ENCODE measurements around the gene CLEC6A.

Gene CLEC6A

GRCh38 chr12:8465301-8465996 lies 9.7 kb downstream of the CLEC6A start:
- Histone ChIP-seq H3K36me3 (ENCODE audit: control insufficient read depth in 1 of 2, insufficient read depth in 2 of 2, low read length in 2 of 2) (no peaks in the 10 kb centered on the region), H3K4ac (ENCODE audit: low read depth, low read length) (no peak overlapping the region), H3K9me3 (ENCODE audit: insufficient read depth, low read depth, low read length) (no peaks in the 10 kb centered on the region), H2BK120ac (ENCODE audit: insufficient read depth, low read length, poor library complexity) (no peak overlapping the region), H2AK5ac (ENCODE audit: low read length) (no peak overlapping the region), H2BK5ac (ENCODE audit: low read depth, low read length, poor library complexity) (no peak overlapping the region), H3K4me2 (ENCODE audit: low read length) (no peak overlapping the region), H3K9ac (ENCODE audit: low read length) (no peak overlapping the region), H3K27me3 (ENCODE audit: insufficient read depth, low read length) (no peaks in the 10 kb centered on the region), H3K23ac (ENCODE audit: low read length) (no peak overlapping the region), H3K14ac (ENCODE audit: low read length) (no peak overlapping the region), H3K79me2 (ENCODE audit: control insufficient read depth, insufficient read depth, low read length, poor library complexity) (no peaks in the 10 kb centered on the region), H3K79me1 (ENCODE audit: low read length) (no peaks in the 10 kb centered on the region), H2BK12ac (ENCODE audit: low read length) (no peak overlapping the region), H4K12ac (ENCODE audit: low read depth, low read length) (no peak overlapping the region), H3K4me3 (ENCODE audit: low read depth, low read length) (no peak overlapping the region), H4K91ac (ENCODE audit: low read depth, low read length) (no peak overlapping the region), H3K4me1 (ENCODE audit: control insufficient read depth in 1 of 2, insufficient read depth in 2 of 2, low read length in 2 of 2) (no peaks in the 10 kb centered on the region), H3K18ac (ENCODE audit: low read length) (no peak overlapping the region), H4K8ac (ENCODE audit: low read depth, low read length) (no peak overlapping the region), H3K27ac (ENCODE audit: low read depth, low read length) (no peak overlapping the region), H2AFZ (ENCODE audit: insufficient read depth, low read length, poor library complexity) (no peak overlapping the region)
- DNase-seq: no peak
- WGBS (ENCODE audit: extremely low coverage, insufficient coverage, insufficient read length): no CpG with 5 or more reads among the region's 2 CpGs

GRCh38 chr12:8466241-8466640 lies 10.5 kb downstream of the CLEC6A start:
- H2BK5ac ChIP-seq (ENCODE audit: low read depth, low read length, poor library complexity): no peak overlapping the region
- no peak overlapping the region for H3K27ac ChIP-seq (ENCODE audit: low read depth, low read length)
- no peak overlapping the region for H2AFZ ChIP-seq (ENCODE audit: insufficient read depth, low read length, poor library complexity)
- no peak overlapping the region for H3K14ac ChIP-seq (ENCODE audit: low read length)
- no peak overlapping the region for H2BK120ac ChIP-seq (ENCODE audit: insufficient read depth, low read length, poor library complexity)
- H3K27me3 ChIP-seq (ENCODE audit: insufficient read depth, low read length): no peaks in the 10 kb centered on the region
- H3K36me3 ChIP-seq (ENCODE audit: control insufficient read depth in 1 of 2, insufficient read depth in 2 of 2, low read length in 2 of 2): no peaks in the 10 kb centered on the region
- no peak overlapping the region for H3K4ac ChIP-seq (ENCODE audit: low read depth, low read length)
- H4K8ac ChIP-seq (ENCODE audit: low read depth, low read length): no peak overlapping the region
- no peak overlapping the region for H4K12ac ChIP-seq (ENCODE audit: low read depth, low read length)
- no peaks in the 10 kb centered on the region for H3K79me1 ChIP-seq (ENCODE audit: low read length)
- DNase-seq: no peak
- no peaks in the 10 kb centered on the region for H3K79me2 ChIP-seq (ENCODE audit: control insufficient read depth, insufficient read depth, low read length, poor library complexity)
- no peak overlapping the region for H3K18ac ChIP-seq (ENCODE audit: low read length)
- H2AK5ac ChIP-seq (ENCODE audit: low read length): no peak overlapping the region
- no peak overlapping the region for H2BK12ac ChIP-seq (ENCODE audit: low read length)
- no peak overlapping the region for H3K4me3 ChIP-seq (ENCODE audit: low read depth, low read length)
- H3K9ac ChIP-seq (ENCODE audit: low read length): no peak overlapping the region
- H3K9me3 ChIP-seq (ENCODE audit: insufficient read depth, low read depth, low read length): no peaks in the 10 kb centered on the region
- no peak overlapping the region for H3K4me2 ChIP-seq (ENCODE audit: low read length)
- H3K23ac ChIP-seq (ENCODE audit: low read length): no peak overlapping the region
- H4K91ac ChIP-seq (ENCODE audit: low read depth, low read length): no peak overlapping the region
- no peaks in the 10 kb centered on the region for H3K4me1 ChIP-seq (ENCODE audit: control insufficient read depth in 1 of 2, insufficient read depth in 2 of 2, low read length in 2 of 2)

GRCh38 chr12:8471090-8471489 lies 15.3 kb downstream of the CLEC6A start:
- Histone ChIP-seq H2BK12ac (ENCODE audit: low read length) (no peak overlapping the region), H4K12ac (ENCODE audit: low read depth, low read length) (no peak overlapping the region), H4K91ac (ENCODE audit: low read depth, low read length) (no peak overlapping the region)

GRCh38 chr12:8475508-8476203 lies 19.9 kb downstream of the CLEC6A start:
- Histone ChIP-seq H3K27me3 (ENCODE audit: insufficient read depth, low read length) (no peaks in the 10 kb centered on the region), H3K23ac (ENCODE audit: low read length) (no peak overlapping the region), H3K14ac (ENCODE audit: low read length) (no peak overlapping the region), H3K4me2 (ENCODE audit: low read length) (no peak overlapping the region), H3K36me3 (ENCODE audit: control insufficient read depth in 1 of 2, insufficient read depth in 2 of 2, low read length in 2 of 2) (no peaks in the 10 kb centered on the region), H3K4me1 (ENCODE audit: control insufficient read depth in 1 of 2, insufficient read depth in 2 of 2, low read length in 2 of 2) (no peaks in the 10 kb centered on the region), H4K8ac (ENCODE audit: low read depth, low read length) (no peak overlapping the region), H2BK12ac (ENCODE audit: low read length) (no peak overlapping the region), H3K4me3 (ENCODE audit: low read depth, low read length) (no peak overlapping the region), H4K12ac (ENCODE audit: low read depth, low read length) (no peak overlapping the region), H3K79me2 (ENCODE audit: control insufficient read depth, insufficient read depth, low read length, poor library complexity) (no peaks in the 10 kb centered on the region), H2AK5ac (ENCODE audit: low read length) (no peak overlapping the region), H2AFZ (ENCODE audit: insufficient read depth, low read length, poor library complexity) (no peak overlapping the region), H2BK120ac (ENCODE audit: insufficient read depth, low read length, poor library complexity) (no peak overlapping the region), H3K18ac (ENCODE audit: low read length) (no peak overlapping the region), H2BK5ac (ENCODE audit: low read depth, low read length, poor library complexity) (no peak overlapping the region), H4K91ac (ENCODE audit: low read depth, low read length) (no peak overlapping the region), H3K4ac (ENCODE audit: low read depth, low read length) (no peak overlapping the region), H3K27ac (ENCODE audit: low read depth, low read length) (no peak overlapping the region), H3K9ac (ENCODE audit: low read length) (no peak overlapping the region), H3K9me3 (ENCODE audit: insufficient read depth, low read depth, low read length) (no peaks in the 10 kb centered on the region), H3K79me1 (ENCODE audit: low read length) (no peaks in the 10 kb centered on the region)
- DNase-seq: no peak

More at GRCh38 chr12:8471090-8471489, 15.3 kb downstream of the CLEC6A start:
- Histone ChIP-seq H3K36me3 (ENCODE audit: control insufficient read depth in 1 of 2, insufficient read depth in 2 of 2, low read length in 2 of 2) (no peaks in the 10 kb centered on the region), H3K4me3 (ENCODE audit: low read depth, low read length) (no peak overlapping the region), H2AFZ (ENCODE audit: insufficient read depth, low read length, poor library complexity) (no peak overlapping the region), H3K79me2 (ENCODE audit: control insufficient read depth, insufficient read depth, low read length, poor library complexity) (no peaks in the 10 kb centered on the region), H2AK5ac (ENCODE audit: low read length) (no peak overlapping the region), H3K4me2 (ENCODE audit: low read length) (no peak overlapping the region), H3K18ac (ENCODE audit: low read length) (no peak overlapping the region), H3K27me3 (ENCODE audit: insufficient read depth, low read length) (no peaks in the 10 kb centered on the region), H3K9ac (ENCODE audit: low read length) (no peak overlapping the region), H3K4me1 (ENCODE audit: control insufficient read depth in 1 of 2, insufficient read depth in 2 of 2, low read length in 2 of 2) (no peaks in the 10 kb centered on the region), H3K23ac (ENCODE audit: low read length) (no peak overlapping the region), H3K9me3 (ENCODE audit: insufficient read depth, low read depth, low read length) (no peaks in the 10 kb centered on the region), H2BK5ac (ENCODE audit: low read depth, low read length, poor library complexity) (no peak overlapping the region), H3K4ac (ENCODE audit: low read depth, low read length) (no peak overlapping the region), H2BK120ac (ENCODE audit: insufficient read depth, low read length, poor library complexity) (no peak overlapping the region), H3K27ac (ENCODE audit: low read depth, low read length) (no peak overlapping the region), H3K14ac (ENCODE audit: low read length) (no peak overlapping the region), H3K79me1 (ENCODE audit: low read length) (no peaks in the 10 kb centered on the region), H4K8ac (ENCODE audit: low read depth, low read length) (no peak overlapping the region)
- DNase-seq: no peak
- no CpG with 5 or more reads among the region's 1 CpG for WGBS (ENCODE audit: extremely low coverage, insufficient coverage, insufficient read length)
